ENCODE data around the gene GYPC.

GRCh38 chr2:126715576-126716406 is 59.8 kb downstream of the GYPC start:
- TF ChIP-seq CTCF (IDR thresholded peaks at IDR 0.05) = no peak
- no peak for TF ChIP-seq POLR2A (IDR thresholded peaks at IDR 0.05)
